Measurements from ENCODE around the gene ZNF608. TPM values are rescaled to one million over a fixed set of nuclear protein-coding genes. Genes with fewer than 3 reads are reported as not detected.

Gene ZNF608
- total RNA-seq, 2 experiments from 2014 or later: 22.6 to 58.8 TPM

GRCh38 chr5:124746916-124747790 lies 714 bp upstream of the ZNF608 start:
- Histone ChIP-seq H3K27ac (ENCODE audit: low read depth, low read length, poor library complexity, severe bottlenecking) (peak overlapping the region; percentile 97), H3K4me3 (ENCODE audit: low read depth, low read length, poor library complexity, severe bottlenecking) (peak overlapping the region; percentile 85), H3K36me3 (ENCODE audit: insufficient read depth, low read length) (no peaks in the 10 kb centered on the region), H3K9me2 (ENCODE audit: insufficient read depth, low read length) (no peaks in the 10 kb centered on the region), H3K9me3 (ENCODE audit: low read length) (no peaks in the 10 kb centered on the region), H3K4me1 (ENCODE audit: insufficient read depth, low read length, poor library complexity, severe bottlenecking) (peaks cover 17% of the 10 kb centered on the region), H3K79me2 (ENCODE audit: insufficient read depth, low read depth, low read length) (peaks cover 52% of the 10 kb centered on the region), H4K20me1 (ENCODE audit: insufficient read depth, low read length) (no peaks in the 10 kb centered on the region), H3K4me2 (ENCODE audit: low read length) (peak overlapping the region; percentile 94), H2AFZ (ENCODE audit: low read length) (peak overlapping the region; percentile 65; the same call in 1 of the 2 replicates)
- TF ChIP-seq CTCF (conservative IDR thresholded peaks at IDR 0.05; ENCODE audit: low read length) (no peak), EZH2phosphoT487 (IDR thresholded peaks at IDR 0.05; ENCODE audit: borderline replicate concordance, low read depth, low read length) (no peak)
- ChIA-PET POLR2A (interaction anchor here (0.6 to 7.3 kb wide), 34 partner anchors 11 to 704 kb away, joined by 3 to 84 read pairs (median 5); no protein-coding TSS in a partner anchor), CTCF (ENCODE audit: unreplicated experiment) (interaction anchor here (0.6 kb wide), 1 partner anchor 226 kb away, joined by 3 read pairs; no protein-coding TSS in a partner anchor)
- DNase-seq (ENCODE audit: low spot score): peak; percentile 93
- intact Hi-C loops (cut with micrococcal nuclease; ENCODE audit: unreplicated experiment): loop anchor here (2.0 to 10.0 kb wide), 4 partner anchors 80 to 1858 kb away; partner anchors contain the start of gene PHAX
- no TSS peak for BruUV-seq (replicated peaks)

- no peaks in the 10 kb centered on the region for H3K9me3 ChIP-seq (ENCODE audit: low read length)
- no peaks in the 10 kb centered on the region for H3K36me3 ChIP-seq (ENCODE audit: insufficient read depth, low read length)
- TF ChIP-seq EZH2phosphoT487 (IDR thresholded peaks at IDR 0.05; ENCODE audit: borderline replicate concordance, low read depth, low read length) (no peak), CTCF (conservative IDR thresholded peaks at IDR 0.05; ENCODE audit: low read length) (no peak)
- intact Hi-C loops (cut with micrococcal nuclease; ENCODE audit: unreplicated experiment): loop anchor here (2.0 to 10.0 kb wide), 4 partner anchors 82 to 1860 kb away; partner anchors contain the start of gene PHAX
- H3K4me3 ChIP-seq (ENCODE audit: low read depth, low read length, poor library complexity, severe bottlenecking): peak overlapping the region; percentile 85
- POLR2A ChIA-PET: interaction anchor here (0.5 to 7.3 kb wide), 20 partner anchors 10 to 593 kb away, joined by 3 to 84 read pairs (median 6); no protein-coding TSS in a partner anchor
- no peaks in the 10 kb centered on the region for H3K9me2 ChIP-seq (ENCODE audit: insufficient read depth, low read length)
- BruUV-seq (replicated peaks): TSS peak; percentile 32
- peaks cover 30% of the 10 kb centered on the region for H3K4me1 ChIP-seq (ENCODE audit: insufficient read depth, low read length, poor library complexity, severe bottlenecking)
- no peak overlapping the region; the same call in 1 of the 2 replicates for H2AFZ ChIP-seq (ENCODE audit: low read length)
- CTCF ChIA-PET (ENCODE audit: unreplicated experiment): no interaction called here
- DNase-seq (ENCODE audit: low spot score): peak; percentile 35
- H3K4me2 ChIP-seq (ENCODE audit: low read length): peak overlapping the region; percentile 94
- peak overlapping the region; percentile 97 for H3K27ac ChIP-seq (ENCODE audit: low read depth, low read length, poor library complexity, severe bottlenecking)
- no peaks in the 10 kb centered on the region for H4K20me1 ChIP-seq (ENCODE audit: insufficient read depth, low read length)
- peaks cover 71% of the 10 kb centered on the region for H3K79me2 ChIP-seq (ENCODE audit: insufficient read depth, low read depth, low read length)
Observed at GRCh38 chr5:124745007-124745927, 1.2 kb downstream of the ZNF608 start.
